Stimulated activated CD8-positive, alpha-beta memory T cell treated with anti-CD3 and anti-CD28 coated beads, Interleukin-4, amount 100 ng/mL, for 4 hours (primary cell): ENCODE data around the gene ELANE.

Experiments used
- DNase-seq, 2 donors: peaks; one replicate each; pipeline ENCODE4 v3.0.0-alpha.2; 2020; ENCODE audit warnings: low read depth in 2 of 2, low spot score in 1 of 2

The ELANE gene

DNA sequence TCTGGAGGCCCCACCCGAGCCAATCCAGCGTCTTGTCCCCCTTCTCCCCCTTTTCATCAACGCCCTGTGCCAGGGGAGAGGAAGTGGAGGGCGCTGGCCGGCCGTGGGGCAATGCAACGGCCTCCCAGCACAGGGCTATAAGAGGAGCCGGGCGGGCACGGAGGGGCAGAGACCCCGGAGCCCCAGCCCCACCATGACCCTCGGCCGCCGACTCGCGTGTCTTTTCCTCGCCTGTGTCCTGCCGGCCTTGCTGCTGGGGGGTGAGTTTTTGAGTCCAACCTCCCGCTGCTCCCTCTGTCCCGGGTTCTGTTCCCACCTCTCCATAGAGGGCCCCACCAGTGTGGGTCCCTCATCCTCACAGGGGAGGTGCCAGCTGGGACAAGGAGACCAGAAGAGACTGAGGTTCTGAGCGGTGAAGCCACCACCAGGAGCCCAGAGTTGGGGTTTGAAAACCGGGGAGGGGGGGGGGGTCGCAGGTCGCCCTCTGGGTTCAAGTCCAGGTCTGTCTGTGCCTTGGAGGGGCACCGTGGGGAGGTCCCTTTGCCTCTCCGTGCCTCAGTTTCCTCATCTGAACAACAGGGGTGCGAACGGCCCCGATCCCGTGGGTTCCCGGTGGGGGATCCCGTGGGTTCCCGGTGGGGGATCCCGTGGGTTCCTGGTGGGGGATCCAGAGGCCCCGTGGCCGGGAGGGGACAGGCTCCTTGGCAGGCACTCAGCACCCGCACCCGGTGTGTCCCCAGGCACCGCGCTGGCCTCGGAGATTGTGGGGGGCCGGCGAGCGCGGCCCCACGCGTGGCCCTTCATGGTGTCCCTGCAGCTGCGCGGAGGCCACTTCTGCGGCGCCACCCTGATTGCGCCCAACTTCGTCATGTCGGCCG, at the start of gene ELANE:
ELANE (plus strand) TSS at position 168 of the 878 bp plus-strand sequence; CDS start at position 194, 26 bp downstream.
- no peak for DNase-seq

DNA sequence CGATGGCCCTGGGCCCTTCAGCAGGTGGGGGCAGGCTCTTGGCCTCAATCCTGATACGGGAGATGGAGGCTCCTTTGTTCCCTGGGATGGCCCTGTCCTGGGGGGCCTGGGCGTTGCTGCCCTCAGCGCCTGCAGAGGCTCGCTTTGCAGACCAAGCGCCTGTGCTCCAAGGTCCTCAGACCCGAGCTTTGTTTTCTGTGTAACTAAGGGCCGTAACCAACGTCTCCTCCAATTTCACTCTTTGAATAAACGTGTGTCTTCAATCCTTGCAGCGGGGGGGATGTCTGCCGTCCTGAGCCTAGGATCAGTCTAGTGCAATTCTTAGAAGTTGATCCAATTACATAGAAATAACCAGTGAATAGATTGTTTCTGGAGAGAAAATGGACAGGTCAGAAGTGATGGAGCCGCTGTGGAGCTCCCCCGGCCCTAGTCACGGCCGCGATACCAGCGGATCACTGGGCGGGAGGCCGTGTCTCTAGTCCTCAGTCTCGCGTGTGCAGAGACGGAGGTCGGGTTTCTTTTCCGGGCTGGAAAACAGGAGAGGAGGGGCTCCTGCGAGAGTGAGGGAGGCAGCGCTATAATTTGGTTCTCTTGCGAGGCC, 49.5 kb upstream of the ELANE start:
- DNase-seq, result no peak

DNA sequence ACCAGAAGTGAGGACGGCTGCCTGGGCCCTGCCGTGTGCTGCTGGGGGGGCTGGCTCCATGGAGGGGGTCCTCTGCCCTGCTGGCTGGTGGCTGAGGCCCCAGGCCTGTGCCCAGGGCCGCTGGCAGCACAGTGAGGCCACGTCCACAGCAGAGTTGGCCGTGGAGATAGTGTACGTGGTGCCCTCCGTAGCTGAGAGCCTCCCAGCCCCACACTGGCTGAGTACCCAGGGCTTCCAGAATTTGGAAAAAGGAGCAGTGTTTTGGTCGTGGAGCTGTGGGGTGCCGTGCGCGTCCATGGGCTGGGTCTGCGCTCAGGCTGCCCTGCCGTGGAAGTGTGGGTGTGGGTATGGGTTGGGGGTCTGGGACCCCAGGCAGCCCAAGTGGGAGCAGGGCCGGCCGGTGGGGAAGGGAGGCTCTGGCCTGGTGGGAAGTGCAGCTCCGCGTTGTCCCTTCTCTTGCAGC, 49.0 kb upstream of the ELANE start:
- no peak for DNase-seq

DNA sequence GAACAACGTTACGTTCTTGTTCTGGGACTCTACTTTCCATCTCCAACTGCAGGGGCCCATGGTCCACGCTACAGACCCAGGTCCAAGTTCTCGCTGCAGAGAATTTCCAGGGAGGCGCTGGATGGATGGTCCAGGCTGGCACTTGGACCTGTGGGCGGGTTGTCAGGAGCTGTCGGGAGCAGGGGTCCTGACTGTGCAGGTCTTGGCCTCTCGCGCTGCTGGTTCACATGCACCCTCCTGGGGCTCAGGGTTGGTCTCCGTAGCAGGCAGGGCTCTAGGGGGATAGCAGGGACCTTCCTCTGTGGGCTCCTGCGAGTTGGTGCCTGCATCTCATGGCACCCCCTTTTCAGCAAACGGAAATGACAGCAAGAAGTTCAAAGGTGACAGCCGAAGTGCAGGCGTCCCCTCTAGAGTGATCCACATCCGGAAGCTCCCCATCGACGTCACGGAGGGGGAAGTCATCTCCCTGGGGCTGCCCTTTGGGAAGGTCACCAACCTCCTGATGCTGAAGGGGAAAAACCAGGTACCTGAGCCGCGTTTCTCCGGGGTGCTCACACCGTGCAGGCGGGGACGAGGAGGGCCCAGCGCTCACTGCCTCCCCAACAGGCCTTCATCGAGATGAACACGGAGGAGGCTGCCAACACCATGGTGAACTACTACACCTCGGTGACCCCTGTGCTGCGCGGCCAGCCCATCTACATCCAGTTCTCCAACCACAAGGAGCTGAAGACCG, 48.3 kb upstream of the ELANE start:
- no peak for DNase-seq

DNA sequence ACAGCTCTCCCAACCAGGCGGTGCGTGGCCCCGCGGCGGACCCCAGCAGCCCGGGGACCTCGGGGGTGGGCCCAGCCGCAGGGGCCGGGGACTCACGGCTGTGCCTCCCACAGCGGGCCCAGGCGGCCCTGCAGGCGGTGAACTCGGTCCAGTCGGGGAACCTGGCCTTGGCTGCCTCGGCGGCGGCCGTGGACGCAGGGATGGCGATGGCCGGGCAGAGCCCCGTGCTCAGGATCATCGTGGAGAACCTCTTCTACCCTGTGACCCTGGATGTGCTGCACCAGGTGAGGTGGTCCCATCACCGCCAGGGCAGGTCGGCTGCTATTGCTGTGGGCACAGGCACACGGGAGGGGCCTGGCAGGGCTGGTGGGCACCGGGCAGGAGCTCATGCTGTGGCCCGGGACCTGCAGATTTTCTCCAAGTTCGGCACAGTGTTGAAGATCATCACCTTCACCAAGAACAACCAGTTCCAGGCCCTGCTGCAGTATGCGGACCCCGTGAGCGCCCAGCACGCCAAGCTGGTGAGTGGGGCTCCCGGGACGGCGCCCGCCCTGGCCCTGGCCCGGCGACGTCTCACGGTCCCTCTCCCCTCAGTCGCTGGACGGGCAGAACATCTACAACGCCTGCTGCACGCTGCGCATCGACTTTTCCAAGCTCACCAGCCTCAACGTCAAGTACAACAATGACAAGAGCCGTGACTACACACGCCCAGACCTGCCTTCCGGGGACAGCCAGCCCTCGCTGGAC, 47.5 kb upstream of the ELANE start:
- no peak for DNase-seq

DNA sequence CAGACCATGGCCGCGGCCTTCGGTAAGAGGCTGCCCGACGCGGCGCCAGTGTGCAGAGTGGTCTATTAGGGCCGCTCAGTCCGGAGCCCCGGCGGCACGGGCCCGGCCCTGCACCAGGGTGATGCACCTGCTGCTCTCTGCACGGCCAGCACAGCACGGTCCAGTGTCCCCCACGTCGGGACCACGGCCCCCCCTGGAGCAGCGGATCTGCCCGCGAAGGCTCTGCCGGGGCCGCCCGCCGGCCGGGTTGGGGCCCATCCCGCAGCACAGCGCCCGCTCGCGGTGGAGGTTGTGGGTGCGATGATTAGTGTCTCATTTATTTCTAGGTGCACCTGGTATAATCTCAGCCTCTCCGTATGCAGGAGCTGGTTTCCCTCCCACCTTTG, 46.9 kb upstream of the ELANE start:
- DNase-seq, result no peak

DNA sequence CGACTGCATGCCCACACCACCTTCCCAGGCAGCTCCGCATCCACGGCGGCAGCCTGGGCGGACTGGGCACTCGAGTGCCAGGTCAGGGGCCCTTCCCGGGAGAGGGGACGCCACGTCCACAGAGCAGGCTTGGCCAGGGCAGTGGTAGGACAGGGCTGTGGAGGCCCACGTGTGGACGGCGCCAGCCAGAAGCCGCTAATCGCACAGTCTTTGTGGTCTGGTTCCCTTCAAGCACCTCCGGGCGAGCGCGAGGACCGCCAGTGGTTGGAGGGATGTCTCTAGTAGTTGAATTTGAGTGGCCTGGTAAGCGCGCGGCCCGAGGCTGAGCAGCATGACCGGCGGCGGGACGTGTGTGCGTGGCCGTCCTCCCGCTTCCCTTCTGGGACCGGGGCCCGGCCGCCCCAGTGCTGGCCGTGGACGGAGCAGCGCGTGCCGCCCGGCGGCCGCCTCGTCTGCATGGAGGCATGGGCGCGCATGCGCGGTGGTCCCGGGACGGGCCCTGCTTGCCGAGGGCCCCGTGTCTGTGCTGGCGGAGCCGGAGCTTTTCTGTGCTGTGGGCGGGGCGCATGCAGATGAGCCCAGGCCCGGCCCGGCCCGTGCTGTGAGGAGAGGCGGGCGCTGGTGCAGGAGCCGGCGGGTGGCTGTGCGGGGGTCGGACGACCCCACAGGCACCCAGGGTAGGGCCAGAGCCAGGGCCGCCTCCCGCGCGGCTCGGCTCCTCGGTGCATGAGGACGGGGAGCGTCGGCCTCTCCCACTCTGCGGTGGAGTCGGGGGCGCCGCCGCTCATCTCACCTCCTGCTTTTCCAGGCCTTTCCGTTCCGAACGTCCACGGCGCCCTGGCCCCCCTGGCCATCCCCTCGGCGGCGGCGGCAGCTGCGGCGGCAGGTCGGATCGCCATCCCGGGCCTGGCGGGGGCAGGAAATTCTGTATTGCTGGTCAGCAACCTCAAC, 46.2 kb upstream of the ELANE start:
- no peak for DNase-seq

DNA sequence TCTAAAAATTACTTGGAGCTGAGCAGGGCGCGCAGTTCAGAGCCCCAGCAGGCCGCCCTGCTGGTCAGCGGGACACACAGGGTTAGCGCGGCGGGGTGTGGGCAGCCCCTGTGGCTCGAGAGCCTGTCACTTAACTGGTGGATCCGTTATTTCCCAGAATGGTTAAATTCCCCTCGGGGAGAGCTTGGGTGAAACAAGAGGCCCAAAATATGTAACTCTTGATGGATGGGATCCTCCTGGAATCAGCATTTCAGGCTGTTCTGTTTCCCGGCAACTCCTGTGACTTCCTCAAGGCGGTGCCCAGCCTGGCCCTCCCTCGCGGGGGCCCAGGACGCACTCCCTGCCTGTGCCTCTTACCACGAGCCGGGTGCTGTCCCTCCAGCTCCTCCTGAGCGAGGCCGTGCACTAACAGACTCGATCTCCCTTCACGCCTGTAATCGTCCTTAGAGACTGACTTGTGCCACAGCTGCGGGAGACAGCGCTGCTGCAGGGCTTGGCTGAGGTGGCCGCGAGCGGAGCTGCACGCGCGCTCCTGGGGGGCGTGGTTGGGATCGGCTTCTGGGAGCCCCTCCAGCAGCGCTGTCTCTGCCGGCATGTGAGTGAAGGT, 45.2 kb upstream of the ELANE start:
- DNase-seq, result no peak

DNA sequence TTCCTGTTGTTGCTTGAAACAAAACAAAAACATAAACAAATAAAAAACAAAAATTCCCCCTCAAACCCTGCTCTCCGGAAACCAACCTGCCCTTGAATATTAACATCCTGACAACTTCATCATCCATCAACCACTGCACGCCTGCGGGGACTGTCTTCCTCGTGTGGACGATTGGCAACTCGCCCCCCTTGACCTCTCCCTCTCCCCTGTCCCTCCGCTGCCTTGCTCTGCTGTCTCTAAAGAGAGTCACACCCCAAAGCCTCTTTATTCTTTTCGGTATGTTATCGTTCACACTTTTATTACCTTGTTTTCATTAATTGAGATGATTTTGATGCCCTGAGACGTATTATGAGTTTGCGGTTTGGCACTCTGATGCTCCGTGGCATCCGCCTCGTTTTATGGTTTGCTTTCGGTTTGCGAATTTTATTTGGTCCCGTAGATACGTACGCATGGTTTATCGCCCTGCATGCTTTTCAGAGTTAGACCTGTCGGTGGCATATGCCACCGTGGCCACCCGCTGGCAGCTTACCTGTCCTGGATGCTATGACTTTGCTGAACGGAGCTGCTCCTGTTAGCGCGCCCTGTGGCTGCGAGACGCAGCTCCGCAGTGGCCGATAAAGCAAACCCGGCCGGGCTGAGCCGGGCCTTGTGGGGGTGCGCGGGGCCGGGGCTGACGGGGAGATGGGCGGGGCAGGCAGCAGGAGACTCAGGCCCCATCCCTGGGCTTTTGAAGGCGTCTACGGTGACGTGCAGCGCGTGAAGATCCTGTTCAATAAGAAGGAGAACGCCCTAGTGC, 44.3 kb upstream of the ELANE start:
- no peak for DNase-seq

DNA sequence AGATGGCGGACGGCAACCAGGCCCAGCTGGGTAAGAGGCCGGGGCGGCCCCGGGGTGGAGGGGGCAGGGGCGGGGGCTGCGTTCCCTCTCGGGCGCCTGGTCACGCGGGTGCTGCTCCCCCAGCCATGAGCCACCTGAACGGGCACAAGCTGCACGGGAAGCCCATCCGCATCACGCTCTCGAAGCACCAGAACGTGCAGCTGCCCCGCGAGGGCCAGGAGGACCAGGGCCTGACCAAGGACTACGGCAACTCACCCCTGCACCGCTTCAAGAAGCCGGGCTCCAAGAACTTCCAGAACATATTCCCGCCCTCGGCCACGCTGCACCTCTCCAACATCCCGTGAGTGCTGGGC, 43.7 kb upstream of the ELANE start:
- DNase-seq, result no peak

DNA sequence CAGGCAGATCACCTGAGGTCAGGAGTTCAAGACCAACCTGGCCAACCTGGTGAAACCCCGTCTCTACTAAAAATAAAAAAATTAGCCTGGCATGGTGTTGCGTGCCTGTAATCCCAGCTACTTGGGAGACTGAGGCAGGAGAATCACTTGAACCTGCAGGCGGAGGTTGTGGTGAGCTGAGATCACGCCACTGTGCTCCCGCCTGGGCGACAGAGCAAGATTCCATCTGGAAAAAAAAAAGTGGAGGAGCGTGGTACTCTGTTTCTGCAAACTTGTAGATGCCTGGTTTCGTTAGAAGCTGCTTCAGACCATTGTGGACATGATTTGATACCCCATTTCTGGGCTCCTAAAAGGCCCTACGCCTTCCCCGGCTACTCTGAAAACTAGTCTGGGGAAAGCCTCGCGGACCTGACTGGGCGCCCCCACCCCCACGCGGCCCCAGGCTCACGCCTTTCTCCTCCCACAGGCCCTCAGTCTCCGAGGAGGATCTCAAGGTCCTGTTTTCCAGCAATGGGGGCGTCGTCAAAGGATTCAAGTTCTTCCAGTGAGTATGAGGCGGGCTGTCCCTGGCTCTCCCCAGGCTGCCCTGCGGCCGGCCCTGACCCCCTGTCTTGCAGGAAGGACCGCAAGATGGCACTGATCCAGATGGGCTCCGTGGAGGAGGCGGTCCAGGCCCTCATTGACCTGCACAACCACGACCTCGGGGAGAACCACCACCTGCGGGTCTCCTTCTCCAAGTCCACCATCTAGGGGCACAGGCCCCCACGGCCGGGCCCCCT, 41.8 kb upstream of the ELANE start:
- no peak for DNase-seq

DNA sequence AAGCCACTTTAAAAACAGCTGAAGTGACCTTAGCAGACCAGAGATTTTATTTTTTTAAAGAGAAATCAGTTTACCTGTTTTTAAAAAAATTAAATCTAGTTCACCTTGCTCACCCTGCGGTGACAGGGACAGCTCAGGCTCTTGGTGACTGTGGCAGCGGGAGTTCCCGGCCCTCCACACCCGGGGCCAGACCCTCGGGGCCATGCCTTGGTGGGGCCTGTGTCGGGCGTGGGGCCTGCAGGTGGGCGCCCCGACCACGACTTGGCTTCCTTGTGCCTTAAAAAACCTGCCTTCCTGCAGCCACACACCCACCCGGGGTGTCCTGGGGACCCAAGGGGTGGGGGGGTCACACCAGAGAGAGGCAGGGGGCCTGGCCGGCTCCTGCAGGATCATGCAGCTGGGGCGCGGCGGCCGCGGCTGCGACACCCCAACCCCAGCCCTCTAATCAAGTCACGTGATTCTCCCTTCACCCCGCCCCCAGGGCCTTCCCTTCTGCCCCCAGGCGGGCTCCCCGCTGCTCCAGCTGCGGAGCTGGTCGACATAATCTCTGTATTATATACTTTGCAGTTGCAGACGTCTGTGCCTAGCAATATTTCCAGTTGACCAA, 41.1 kb upstream of the ELANE start:
- no peak for DNase-seq

DNA sequence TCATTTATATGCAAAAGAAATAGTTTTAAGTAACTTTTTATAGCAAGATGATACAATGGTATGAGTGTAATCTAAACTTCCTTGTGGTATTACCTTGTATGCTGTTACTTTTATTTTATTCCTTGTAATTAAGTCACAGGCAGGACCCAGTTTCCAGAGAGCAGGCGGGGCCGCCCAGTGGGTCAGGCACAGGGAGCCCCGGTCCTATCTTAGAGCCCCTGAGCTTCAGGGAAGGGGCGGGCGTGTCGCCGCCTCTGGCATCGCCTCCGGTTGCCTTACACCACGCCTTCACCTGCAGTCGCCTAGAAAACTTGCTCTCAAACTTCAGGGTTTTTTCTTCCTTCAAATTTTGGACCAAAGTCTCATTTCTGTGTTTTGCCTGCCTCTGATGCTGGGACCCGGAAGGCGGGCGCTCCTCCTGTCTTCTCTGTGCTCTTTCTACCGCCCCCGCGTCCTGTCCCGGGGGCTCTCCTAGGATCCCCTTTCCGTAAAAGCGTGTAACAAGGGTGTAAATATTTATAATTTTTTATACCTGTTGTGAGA, 40.5 kb upstream of the ELANE start:
- DNase-seq, result no peak

DNA sequence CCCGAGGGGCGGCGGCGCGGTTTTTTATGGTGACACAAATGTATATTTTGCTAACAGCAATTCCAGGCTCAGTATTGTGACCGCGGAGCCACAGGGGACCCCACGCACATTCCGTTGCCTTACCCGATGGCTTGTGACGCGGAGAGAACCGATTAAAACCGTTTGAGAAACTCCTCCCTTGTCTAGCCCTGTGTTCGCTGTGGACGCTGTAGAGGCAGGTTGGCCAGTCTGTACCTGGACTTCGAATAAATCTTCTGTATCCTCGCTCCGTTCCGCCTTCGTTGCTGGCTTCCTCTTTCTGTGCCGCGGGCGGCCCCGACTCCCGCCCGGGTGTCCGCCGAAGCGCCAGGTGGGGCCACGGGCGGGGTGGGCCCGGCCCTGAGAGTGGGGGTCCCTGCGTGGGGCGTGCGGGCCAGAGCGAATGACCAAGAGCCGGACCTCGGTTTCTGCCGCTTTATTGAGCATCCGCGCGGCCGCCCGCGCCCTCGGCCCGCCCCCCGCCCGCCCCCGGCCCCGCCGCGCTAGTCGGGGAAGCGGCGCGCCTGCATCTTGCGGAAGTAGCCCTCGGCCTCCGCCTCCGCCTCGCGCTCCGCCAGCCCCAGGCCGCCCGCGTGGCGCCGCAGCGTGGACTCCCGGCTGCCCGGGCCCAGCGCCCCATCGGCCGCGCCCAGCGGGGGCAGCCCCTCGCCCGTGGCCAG, 39.9 kb upstream of the ELANE start:
- DNase-seq, result no peak

DNA sequence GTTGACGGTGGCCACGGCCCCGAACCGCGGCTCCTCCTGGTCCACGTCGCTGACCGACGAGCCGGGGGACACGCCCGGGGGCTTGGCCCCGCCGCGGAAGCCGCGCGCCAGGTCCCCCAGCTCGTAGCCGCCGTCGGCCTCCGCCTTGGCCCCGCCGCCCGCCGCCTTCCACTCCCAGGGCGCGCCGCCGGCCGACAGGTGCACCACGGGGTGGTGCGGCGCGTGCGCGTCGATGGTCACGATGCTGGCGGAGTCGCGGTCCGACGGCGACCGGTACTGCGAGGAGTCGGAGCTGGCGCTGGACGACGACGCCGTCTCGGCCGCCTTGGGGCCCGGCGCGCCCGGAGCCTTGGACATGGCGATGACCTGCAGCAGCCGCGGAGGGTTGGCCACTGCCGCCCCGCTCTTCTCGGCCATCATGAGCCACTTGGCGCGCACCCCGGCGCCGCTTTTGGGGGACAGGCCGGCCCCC, 39.3 kb upstream of the ELANE start:
- DNase-seq, result no peak

DNA sequence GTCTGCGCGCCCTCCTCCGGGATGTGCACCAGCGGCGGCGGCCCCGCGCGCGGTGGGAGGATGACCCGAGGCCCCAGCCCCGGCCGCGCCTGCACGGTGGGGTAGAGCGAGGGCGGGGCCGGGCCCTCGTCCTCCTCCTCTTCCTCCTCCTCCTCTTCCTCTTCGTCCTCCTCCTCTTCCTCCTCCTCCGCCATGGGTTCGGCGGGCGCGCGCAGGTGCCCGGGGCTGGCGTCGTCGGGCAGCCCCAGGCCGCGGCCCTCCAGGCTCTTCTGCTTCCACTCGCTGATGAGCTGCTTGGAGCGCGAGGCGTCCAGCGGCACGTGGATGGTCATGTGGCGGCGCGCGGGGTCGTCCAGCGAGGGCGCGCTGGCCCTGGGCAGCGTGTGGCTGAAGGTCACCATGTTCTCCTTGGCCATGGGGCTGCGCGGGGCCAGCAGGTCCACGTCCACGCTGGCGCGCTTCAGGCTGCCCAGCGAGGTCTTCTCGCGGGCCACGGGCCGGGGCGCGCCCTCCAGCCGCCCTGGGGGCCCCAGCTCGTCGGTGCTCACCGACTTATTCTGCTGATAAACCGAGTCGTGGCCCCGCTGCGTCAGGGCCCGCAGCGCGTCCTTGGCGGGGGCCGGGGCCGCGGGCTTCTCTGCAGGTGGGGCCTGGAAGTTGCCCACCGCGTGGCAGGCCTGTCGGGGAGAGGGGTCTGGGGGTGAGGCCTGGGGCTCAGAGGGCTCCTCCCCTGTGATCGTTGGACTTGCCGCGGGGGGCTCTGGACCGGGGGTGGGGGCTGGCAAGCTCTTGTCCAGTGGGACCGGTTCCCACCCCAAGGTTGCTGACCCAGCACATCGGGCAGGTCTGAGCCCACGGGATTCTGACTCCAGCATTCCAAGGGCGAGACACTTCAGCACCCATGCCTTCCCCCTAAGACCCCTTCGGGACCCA, 38.6 kb upstream of the ELANE start:
- no peak for DNase-seq
